HCT116 (cell line): ENCODE data around the gene PLP1. TPM values are rescaled to one million over a fixed set of nuclear protein-coding genes. Genes with fewer than 3 reads are reported as not detected.

Source experiments
- ATAC-seq: fragments of 200-7000 bp; cut with Tn5 transposase; 2 replicates; pipeline ENCODE4 v1.9.1; 2020; ENCODE audit warnings: mild to moderate bottlenecking, moderate library complexity
- BruUV-seq: library from RNA; stranded (reverse); fragments of 400-500 nt; replicated peaks from 2 replicates; lab custom pipeline; 2021; lab: Mats Ljungman, UMichigan
- CTCF ChIA-PET: fragments of 300-600 bp; sonication (Branson Sonifier 250); formaldehyde crosslinking; loops from one replicate; lab custom pipeline; 2021; ENCODE audit warnings: antibody characterized with exemption; lab: Charles Lee
- POLR2A ChIA-PET: fragments of 300-600, 350-600 bp; sonication (Branson Sonifier 250); formaldehyde crosslinking; loops from one replicate; lab custom pipeline; 2021; ENCODE audit warnings: antibody characterized with exemption; lab: Charles Lee
- RAD21 ChIA-PET, 2 experiments: fragments of 300-600 bp; sonication (Branson Sonifier 250); formaldehyde crosslinking; loops; one replicate each; lab custom pipeline; 2023; ENCODE audit warnings: low total read pairs in 2 of 2; ENCODE audit not compliant: uncharacterized antibody in 2 of 2, unreplicated experiment in 2 of 2, low non-redundant PET in 1 of 2; lab: Charles Lee
- DNase-seq: peaks from one replicate; pipeline ENCODE4 v3.0.0-alpha.2; 2010; ENCODE audit warnings: low read depth, low spot score
- H2AFZ ChIP-seq: fragments of 200-600 bp; shearing (Covaris generic), sonication (generic); 2 replicates; pipeline ENCODE4 v1.6.1; 2017; ENCODE audit warnings: low read depth, mixed run types, mixed read lengths, antibody characterized with exemption, low read length; ENCODE audit not compliant: poor library complexity, severe bottlenecking
- H3K27ac ChIP-seq: 2 replicates; pipeline ENCODE4 v1.5.1; 2012; ENCODE audit warnings: low read depth, low read length
- H3K27me3 ChIP-seq: fragments of 200-600 bp; sonication (generic); 2 replicates; pipeline ENCODE4 v1.6.1; 2016; ENCODE audit warnings: mixed run types, low read length, mixed read lengths; ENCODE audit not compliant: insufficient read depth
- H3K36me3 ChIP-seq, 2 experiments: fragments of 200-500 bp in 1 of 2; fragments of 200-600 bp in 1 of 2; sonication (Bioruptor generic) in 1 of 2; sonication (generic) in 1 of 2; 2 replicates each; pipeline versions ENCODE4 v1.5.1 to v1.6.1; 2014 to 2016; ENCODE audit warnings: low read length in 2 of 2, inconsistent platforms in 1 of 2, mixed read lengths in 1 of 2, mixed run types in 1 of 2; ENCODE audit not compliant: insufficient read depth in 2 of 2, control insufficient read depth in 1 of 2
- H3K4me1 ChIP-seq, 2 experiments: fragments of 200-600 bp in 1 of 2; sonication (generic) in 1 of 2; 2 replicates each; pipeline versions ENCODE4 v1.5.1 to v1.6.1; 2012 to 2017; ENCODE audit warnings: low read length in 2 of 2, inconsistent platforms in 1 of 2, mild to moderate bottlenecking in 1 of 2, mixed read lengths in 1 of 2, mixed run types in 1 of 2, moderate library complexity in 1 of 2; ENCODE audit not compliant: insufficient read depth in 2 of 2, control insufficient read depth in 1 of 2
- H3K4me2 ChIP-seq: fragments of 200-600 bp; sonication (generic); 2 replicates; pipeline ENCODE4 v1.6.1; 2017; ENCODE audit warnings: mixed run types, low read length, mixed read lengths
- H3K4me3 ChIP-seq, 2 experiments: fragments of 200-600 bp in 1 of 2; sonication (generic) in 1 of 2; replicated peaks in 1 of 2; 2 replicates each; pipeline ENCODE4 v1.5.1; 2011 to 2016; ENCODE audit warnings: low read length in 2 of 2, control low read depth in 1 of 2, low read depth in 1 of 2, mild to moderate bottlenecking in 1 of 2, mixed read lengths in 1 of 2, mixed run types in 1 of 2
- H3K79me2 ChIP-seq: fragments of 200-600 bp; sonication (generic); 2 replicates; pipeline ENCODE4 v1.6.1; 2017; ENCODE audit warnings: mild to moderate bottlenecking, mixed run types, low read length, moderate library complexity, mixed read lengths; ENCODE audit not compliant: insufficient read depth
- H3K9ac ChIP-seq: fragments of 200-600 bp; sonication (generic); 2 replicates; pipeline ENCODE4 v1.6.1; 2016; ENCODE audit warnings: low read length, mixed read lengths
- H3K9me2 ChIP-seq: fragments of 200-600 bp; sonication (generic), shearing (Covaris generic); 2 replicates; pipeline ENCODE4 v1.6.1; 2017; ENCODE audit warnings: mixed run types, mild to moderate bottlenecking, moderate library complexity; ENCODE audit not compliant: insufficient read depth
- H3K9me3 ChIP-seq, 2 experiments: fragments of 200-500 bp in 1 of 2; fragments of 200-600 bp in 1 of 2; sonication (Bioruptor generic) in 1 of 2; sonication (generic) in 1 of 2; 2 replicates each; pipeline ENCODE4 v1.6.1; 2014 to 2017; ENCODE audit warnings: low read length in 2 of 2, mixed read lengths in 2 of 2, inconsistent platforms in 1 of 2, low read depth in 1 of 2, mild to moderate bottlenecking in 1 of 2, mixed run types in 1 of 2, moderate library complexity in 1 of 2; ENCODE audit not compliant: control insufficient read depth in 1 of 2, insufficient read depth in 1 of 2
- H4K20me1 ChIP-seq: fragments of 200-600 bp; sonication (generic), shearing (Covaris generic); 2 replicates; pipeline ENCODE4 v1.6.1; 2017; ENCODE audit warnings: mixed run types, mild to moderate bottlenecking, moderate library complexity; ENCODE audit not compliant: insufficient read depth
- CBX3 ChIP-seq: IDR thresholded peaks from 2 replicates; pipeline ENCODE4 v1.6.1; 2012; ENCODE audit warnings: low read depth
- CEBPB ChIP-seq: IDR thresholded peaks from 2 replicates; pipeline ENCODE4 v1.6.1; 2012; ENCODE audit warnings: low read depth
- JUND ChIP-seq: IDR thresholded peaks from 2 replicates; pipeline ENCODE4 v1.6.1; 2012
- SIN3A ChIP-seq: IDR thresholded peaks from 2 replicates; pipeline ENCODE4 v1.6.1; 2012; ENCODE audit warnings: low read depth
- TCF7L2 ChIP-seq: IDR thresholded peaks from 2 replicates; pipeline ENCODE4 v1.7.0; 2011; ENCODE audit warnings: borderline replicate concordance, inconsistent platforms; ENCODE audit not compliant: insufficient read depth, insufficient read length; ENCODE audit errors: extremely low read depth
- intact Hi-C: fragments of 100-400 bp; cut with micrococcal nuclease; formaldehyde crosslinking; loops from 2 replicates; pipeline ENCODE4 v1.10.0; 2022
- total RNA-seq: library from RNA; stranded (reverse); gene quantifications from one replicate; pipeline ENCODE4 v1.2.1, GENCODE V29; 2021; ENCODE audit not compliant: unreplicated experiment
- TF ChIP-seq, protein P1 (sequence below): IDR thresholded peaks from 2 replicates; pipeline ENCODE4 v1.6.1; 2012; ENCODE audit warnings: low read depth
- TF ChIP-seq, protein P2 (sequence below), 3 experiments: fragments of 200-600 bp in 1 of 3; sonication (generic) in 1 of 3; IDR thresholded peaks in 2 of 3; conservative IDR thresholded peaks in 1 of 3; 2 replicates each; pipeline ENCODE4 v1.5.1; 2012 to 2017; ENCODE audit warnings: low read depth in 2 of 3, low read length in 2 of 3, antibody characterized with exemption in 1 of 3, borderline replicate concordance in 1 of 3, control low read depth in 1 of 3, mild to moderate bottlenecking in 1 of 3, mixed read lengths in 1 of 3, mixed run types in 1 of 3, moderate library complexity in 1 of 3; ENCODE audit not compliant: insufficient read depth in 1 of 3

PLP1 gene
- total RNA-seq, 1 experiment from 2014 or later = not detected

DNA sequence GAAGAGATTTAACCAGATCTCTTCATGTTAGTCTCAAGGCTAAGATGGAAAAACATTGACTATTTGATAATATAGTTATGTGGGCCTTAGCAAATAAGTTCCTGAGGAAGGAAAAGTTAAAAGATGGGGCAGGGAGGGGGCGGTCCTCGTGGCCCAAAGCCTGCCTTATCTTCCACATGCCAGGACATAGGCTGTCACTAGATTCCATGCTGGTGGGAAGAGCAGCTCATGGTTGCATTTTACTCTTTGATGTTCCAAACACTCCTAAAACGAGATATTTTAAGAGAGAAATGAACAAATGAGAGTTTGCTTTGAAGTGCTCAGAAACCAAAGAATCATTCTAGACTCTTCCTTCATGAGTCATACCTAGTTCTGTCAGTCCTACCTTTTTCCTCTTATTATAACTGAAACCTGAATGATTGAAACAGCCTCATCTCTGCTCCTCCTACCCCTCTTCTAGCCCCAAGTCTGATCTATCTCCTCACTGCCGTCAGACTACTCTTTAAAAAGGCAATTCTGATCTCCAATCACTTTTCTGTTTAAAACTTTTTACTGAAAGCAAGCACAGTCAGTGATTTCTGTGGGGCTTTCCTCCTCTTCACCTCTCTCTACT lies 30.3 kb downstream of the PLP1 start:
- RAD21 ChIA-PET = no interaction called here
- no peak overlapping the region for H2AFZ ChIP-seq
- H3K4me3 ChIP-seq = no peak overlapping the region
- no peak for DNase-seq
- BruUV-seq = no TSS peak
- no peak overlapping the region for H3K4me2 ChIP-seq
- H3K79me2 ChIP-seq = no peaks in the 10 kb centered on the region
- ATAC-seq = no peak
- CTCF ChIA-PET = no interaction called here
- intact Hi-C loops = no loop called here
- no peaks in the 10 kb centered on the region for H3K9me2 ChIP-seq
- H3K36me3 ChIP-seq = no peaks in the 10 kb centered on the region
- no peak for TF ChIP-seq CEBPB
- TF ChIP-seq JUND = no peak
- TF ChIP-seq SIN3A = no peak
- TF ChIP-seq TCF7L2 = no peak
- TF ChIP-seq, protein P1, sequence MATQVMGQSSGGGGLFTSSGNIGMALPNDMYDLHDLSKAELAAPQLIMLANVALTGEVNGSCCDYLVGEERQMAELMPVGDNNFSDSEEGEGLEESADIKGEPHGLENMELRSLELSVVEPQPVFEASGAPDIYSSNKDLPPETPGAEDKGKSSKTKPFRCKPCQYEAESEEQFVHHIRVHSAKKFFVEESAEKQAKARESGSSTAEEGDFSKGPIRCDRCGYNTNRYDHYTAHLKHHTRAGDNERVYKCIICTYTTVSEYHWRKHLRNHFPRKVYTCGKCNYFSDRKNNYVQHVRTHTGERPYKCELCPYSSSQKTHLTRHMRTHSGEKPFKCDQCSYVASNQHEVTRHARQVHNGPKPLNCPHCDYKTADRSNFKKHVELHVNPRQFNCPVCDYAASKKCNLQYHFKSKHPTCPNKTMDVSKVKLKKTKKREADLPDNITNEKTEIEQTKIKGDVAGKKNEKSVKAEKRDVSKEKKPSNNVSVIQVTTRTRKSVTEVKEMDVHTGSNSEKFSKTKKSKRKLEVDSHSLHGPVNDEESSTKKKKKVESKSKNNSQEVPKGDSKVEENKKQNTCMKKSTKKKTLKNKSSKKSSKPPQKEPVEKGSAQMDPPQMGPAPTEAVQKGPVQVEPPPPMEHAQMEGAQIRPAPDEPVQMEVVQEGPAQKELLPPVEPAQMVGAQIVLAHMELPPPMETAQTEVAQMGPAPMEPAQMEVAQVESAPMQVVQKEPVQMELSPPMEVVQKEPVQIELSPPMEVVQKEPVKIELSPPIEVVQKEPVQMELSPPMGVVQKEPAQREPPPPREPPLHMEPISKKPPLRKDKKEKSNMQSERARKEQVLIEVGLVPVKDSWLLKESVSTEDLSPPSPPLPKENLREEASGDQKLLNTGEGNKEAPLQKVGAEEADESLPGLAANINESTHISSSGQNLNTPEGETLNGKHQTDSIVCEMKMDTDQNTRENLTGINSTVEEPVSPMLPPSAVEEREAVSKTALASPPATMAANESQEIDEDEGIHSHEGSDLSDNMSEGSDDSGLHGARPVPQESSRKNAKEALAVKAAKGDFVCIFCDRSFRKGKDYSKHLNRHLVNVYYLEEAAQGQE = no peak
- TF ChIP-seq, protein P2, sequence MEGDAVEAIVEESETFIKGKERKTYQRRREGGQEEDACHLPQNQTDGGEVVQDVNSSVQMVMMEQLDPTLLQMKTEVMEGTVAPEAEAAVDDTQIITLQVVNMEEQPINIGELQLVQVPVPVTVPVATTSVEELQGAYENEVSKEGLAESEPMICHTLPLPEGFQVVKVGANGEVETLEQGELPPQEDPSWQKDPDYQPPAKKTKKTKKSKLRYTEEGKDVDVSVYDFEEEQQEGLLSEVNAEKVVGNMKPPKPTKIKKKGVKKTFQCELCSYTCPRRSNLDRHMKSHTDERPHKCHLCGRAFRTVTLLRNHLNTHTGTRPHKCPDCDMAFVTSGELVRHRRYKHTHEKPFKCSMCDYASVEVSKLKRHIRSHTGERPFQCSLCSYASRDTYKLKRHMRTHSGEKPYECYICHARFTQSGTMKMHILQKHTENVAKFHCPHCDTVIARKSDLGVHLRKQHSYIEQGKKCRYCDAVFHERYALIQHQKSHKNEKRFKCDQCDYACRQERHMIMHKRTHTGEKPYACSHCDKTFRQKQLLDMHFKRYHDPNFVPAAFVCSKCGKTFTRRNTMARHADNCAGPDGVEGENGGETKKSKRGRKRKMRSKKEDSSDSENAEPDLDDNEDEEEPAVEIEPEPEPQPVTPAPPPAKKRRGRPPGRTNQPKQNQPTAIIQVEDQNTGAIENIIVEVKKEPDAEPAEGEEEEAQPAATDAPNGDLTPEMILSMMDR (IDR thresholded peaks at IDR 0.05 in 2 of 3, conservative IDR thresholded peaks at IDR 0.05 in 1 of 3; ENCODE audit: borderline replicate concordance in 1 of 3, insufficient read depth in 1 of 3, low read depth in 2 of 3, low read length in 2 of 3) = no peak
- TF ChIP-seq CBX3 = no peak
- TF ChIP-seq, all 23 proteins: peak for 0
- no peak overlapping the region for H3K9ac ChIP-seq
- no peak overlapping the region for H3K27ac ChIP-seq
- POLR2A ChIA-PET = no interaction called here
- no peaks in the 10 kb centered on the region for H3K9me3 ChIP-seq
- no peaks in the 10 kb centered on the region for H3K4me1 ChIP-seq
- 0 out of 2 replicates have a peak, but pooled peaks cover 3% of the 10 kb centered on the region for H3K27me3 ChIP-seq
- H4K20me1 ChIP-seq = no peaks in the 10 kb centered on the region
